ENCODE results near the gene CDKN2D. TPM values are rescaled to one million over a fixed set of nuclear protein-coding genes. Genes with fewer than 3 reads are reported as not detected.

Gene CDKN2D
- total RNA-seq, 1 donor from 2014 or later = 10.1 TPM

DNA sequence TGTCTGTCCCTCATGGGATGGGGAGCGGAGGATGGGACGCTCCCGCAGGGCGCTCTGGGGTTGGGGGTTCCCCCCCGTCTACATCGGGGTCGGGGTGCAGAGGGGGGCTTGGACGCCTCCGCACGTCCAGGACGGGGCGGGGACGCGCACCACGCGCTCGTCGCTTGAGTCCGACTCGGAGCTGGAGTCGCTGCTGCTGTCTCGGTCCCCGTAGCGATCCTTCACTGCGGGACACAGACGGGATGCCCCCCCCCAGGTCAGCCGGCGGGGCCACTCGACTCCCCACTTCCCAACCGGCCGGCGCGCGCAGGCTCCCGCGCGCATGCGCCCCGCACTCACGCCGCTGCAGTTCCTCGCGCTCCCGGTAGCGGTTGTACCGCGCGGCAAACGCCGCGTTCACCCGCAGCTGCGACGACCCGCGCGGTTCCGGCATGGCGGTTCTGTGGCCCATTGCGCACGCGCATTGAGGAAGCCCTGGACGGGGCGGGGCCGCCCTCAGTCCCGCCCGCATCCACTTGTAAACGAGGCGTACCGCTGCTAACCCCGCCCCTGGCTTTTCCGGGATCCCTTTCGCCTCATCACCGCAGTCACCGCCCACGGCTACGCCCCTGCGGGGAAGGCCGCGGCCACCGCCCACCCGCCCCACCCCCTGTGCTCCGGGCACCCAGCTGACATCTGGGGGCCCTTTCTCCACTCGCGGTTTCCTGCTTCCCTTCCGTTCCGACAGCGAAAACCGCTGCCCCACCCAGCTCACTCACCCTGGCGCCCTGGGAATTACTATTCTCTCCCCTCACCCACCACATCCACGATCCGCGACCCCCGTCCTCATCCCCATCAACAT lies 3.0 kb downstream of the CDKN2D start, which contains the start of gene KRI1:
KRI1 (minus strand) TSS at position 444 of the 841 bp plus-strand sequence; CDS start at position 433, 11 bp downstream.
- intact Hi-C loops (cut with micrococcal nuclease) = loop anchor here (1.0 to 10.0 kb wide), 12 partner anchors 11 to 463 kb away; partner anchors contain the start of genes ANGPTL6, ATG4D, CARM1 and CDC37
- DNase-seq (peak; percentile 99), ATAC-seq (ENCODE audit: low read depth) (peak; percentile 64)
- peak within 1 kb of the TSS; percentile 95 for H3K4me3 Mint-ChIP-seq
- TF ChIP-seq, protein P1, sequence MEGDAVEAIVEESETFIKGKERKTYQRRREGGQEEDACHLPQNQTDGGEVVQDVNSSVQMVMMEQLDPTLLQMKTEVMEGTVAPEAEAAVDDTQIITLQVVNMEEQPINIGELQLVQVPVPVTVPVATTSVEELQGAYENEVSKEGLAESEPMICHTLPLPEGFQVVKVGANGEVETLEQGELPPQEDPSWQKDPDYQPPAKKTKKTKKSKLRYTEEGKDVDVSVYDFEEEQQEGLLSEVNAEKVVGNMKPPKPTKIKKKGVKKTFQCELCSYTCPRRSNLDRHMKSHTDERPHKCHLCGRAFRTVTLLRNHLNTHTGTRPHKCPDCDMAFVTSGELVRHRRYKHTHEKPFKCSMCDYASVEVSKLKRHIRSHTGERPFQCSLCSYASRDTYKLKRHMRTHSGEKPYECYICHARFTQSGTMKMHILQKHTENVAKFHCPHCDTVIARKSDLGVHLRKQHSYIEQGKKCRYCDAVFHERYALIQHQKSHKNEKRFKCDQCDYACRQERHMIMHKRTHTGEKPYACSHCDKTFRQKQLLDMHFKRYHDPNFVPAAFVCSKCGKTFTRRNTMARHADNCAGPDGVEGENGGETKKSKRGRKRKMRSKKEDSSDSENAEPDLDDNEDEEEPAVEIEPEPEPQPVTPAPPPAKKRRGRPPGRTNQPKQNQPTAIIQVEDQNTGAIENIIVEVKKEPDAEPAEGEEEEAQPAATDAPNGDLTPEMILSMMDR (IDR thresholded peaks at IDR 0.05) = no peak
- ChIA-PET POLR2A (interaction anchor here (0.6 to 4.2 kb wide), 21 partner anchors 9 to 464 kb away, joined by 3 to 46 read pairs (median 5); partner anchors contain the start of genes ANGPTL6, CDC37, KEAP1 and TYK2), CTCF (interaction anchor here (1.1 to 4.1 kb wide), 4 partner anchors 13 to 82 kb away, joined by 3 to 16 read pairs (median 7); no protein-coding TSS in a partner anchor)
- H3K36me3 Mint-ChIP-seq (ENCODE audit: low read depth) = peaks cover 23% of the 10 kb centered on the region
- peak within 1 kb of the TSS; percentile 98 for H3K27ac Mint-ChIP-seq
- H3K9me3 Mint-ChIP-seq = no peaks in the 10 kb centered on the region
- H3K4me1 Mint-ChIP-seq = peaks cover 46% of the 10 kb centered on the region
- H3K27me3 Mint-ChIP-seq = no peaks in the 10 kb centered on the region

DNA sequence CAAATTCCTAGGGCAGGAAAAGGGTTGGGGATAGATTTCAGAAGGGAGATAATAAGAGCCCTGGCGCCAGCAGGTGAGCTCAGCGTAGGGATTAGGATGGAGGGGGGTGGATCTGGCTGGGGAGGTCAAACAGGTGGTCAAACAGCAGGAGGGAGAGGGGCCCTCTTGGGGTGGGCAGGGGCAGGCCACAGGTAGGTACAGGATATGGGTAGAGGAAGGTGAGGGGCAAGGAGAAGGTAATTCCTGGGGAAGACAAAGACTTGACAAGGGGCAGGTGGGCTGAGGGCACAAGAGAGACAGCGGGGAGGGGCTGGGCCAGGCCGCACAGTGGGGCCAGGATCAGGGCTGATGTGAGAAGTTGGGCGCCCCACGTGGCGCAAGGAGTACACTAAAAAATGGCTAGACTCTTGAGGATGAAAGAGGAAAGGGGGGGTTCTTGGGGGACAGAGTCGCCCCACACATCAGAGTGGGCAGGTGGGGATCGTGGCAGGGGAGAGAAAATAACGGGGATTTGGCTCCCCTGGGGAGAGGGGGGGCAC lies 3.7 kb downstream of the CDKN2D start:
- peak overlapping the region; percentile 95 for H3K4me3 Mint-ChIP-seq
- peak overlapping the region; percentile 98 for H3K27ac Mint-ChIP-seq
- ATAC-seq (ENCODE audit: low read depth) = no peak
- no peaks in the 10 kb centered on the region for H3K9me3 Mint-ChIP-seq
- H3K36me3 Mint-ChIP-seq (ENCODE audit: low read depth) = peaks cover 30% of the 10 kb centered on the region
- no peak for DNase-seq
- intact Hi-C loops (cut with micrococcal nuclease) = loop anchor here (5.0 to 10.0 kb wide), 4 partner anchors 132 to 330 kb away; partner anchors contain the start of genes CARM1 and S1PR2
- TF ChIP-seq, protein P1 (IDR thresholded peaks at IDR 0.05) = no peak
- H3K27me3 Mint-ChIP-seq = no peaks in the 10 kb centered on the region
- POLR2A ChIA-PET = interaction anchor here (0.6 to 4.2 kb wide), 9 partner anchors 8 to 161 kb away, joined by 3 to 46 read pairs (median 7); partner anchors contain the start of gene CDC37
- peaks cover 44% of the 10 kb centered on the region for H3K4me1 Mint-ChIP-seq
- CTCF ChIA-PET = interaction anchor here (1.1 to 4.1 kb wide), 3 partner anchors 23 to 82 kb away, joined by 3 to 16 read pairs (median 5); no protein-coding TSS in a partner anchor

DNA sequence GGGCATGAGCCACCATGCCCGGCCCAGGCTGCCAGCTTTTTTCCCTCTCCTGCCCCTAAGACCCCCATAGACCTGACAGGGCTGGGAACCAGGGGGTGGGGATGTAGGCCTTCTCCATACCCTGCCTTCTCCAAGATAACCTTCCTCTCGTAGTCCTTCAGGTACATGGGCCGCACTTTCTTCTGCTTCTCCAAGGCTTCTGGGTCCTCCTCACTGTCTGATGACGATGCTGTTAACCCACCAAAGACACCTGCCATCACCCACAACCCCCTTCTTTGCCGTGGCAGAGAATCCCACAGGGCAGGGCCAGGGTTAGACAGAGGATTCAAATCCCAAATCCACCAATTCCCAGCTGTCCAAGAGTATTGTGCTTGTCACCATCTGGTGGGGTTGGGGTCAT lies 6.2 kb downstream of the CDKN2D start:
- intact Hi-C loops (cut with micrococcal nuclease) = loop anchor here (10.0 kb wide), 2 partner anchors 312 to 328 kb away; partner anchors contain the start of genes CARM1 and S1PR2
- Mint-ChIP-seq H3K27me3 (no peaks in the 10 kb centered on the region), H3K4me3 (no peak overlapping the region), H3K36me3 (ENCODE audit: low read depth) (peaks cover 51% of the 10 kb centered on the region), H3K9me3 (no peaks in the 10 kb centered on the region), H3K27ac (no peak overlapping the region), H3K4me1 (peaks cover 29% of the 10 kb centered on the region)
- POLR2A ChIA-PET = interaction anchor here (0.6 kb wide), 1 partner anchor 13 kb away, joined by 4 read pairs; no protein-coding TSS in a partner anchor
- TF ChIP-seq, protein P1 (IDR thresholded peaks at IDR 0.05) = no peak
- ATAC-seq (ENCODE audit: low read depth) = no peak
- DNase-seq = no peak
- CTCF ChIA-PET = interaction anchor here (1.7 kb wide), 1 partner anchor 9 kb away, joined by 4 read pairs; no protein-coding TSS in a partner anchor

DNA sequence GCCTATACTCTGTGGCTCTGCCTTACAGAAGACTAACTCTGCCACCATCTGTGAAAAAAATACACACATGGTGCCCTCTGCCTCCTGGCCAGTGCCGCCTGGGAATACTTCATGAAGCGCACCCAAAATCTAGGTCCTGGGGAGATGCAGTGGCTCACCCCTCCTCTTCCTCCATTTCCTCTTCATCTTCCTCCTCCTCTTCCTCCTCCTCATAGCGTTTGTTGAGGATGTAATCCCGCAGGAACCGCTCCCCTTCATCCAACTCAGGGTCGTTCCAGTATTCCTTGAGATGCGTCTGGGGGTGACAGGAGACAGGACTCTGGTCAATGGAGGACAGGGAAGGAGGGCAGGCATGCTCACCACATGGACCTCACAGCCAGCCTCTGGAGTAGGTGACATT lies 8.6 kb downstream of the CDKN2D start:
- DNase-seq = no peak
- ChIA-PET POLR2A (no interaction called here), CTCF (no interaction called here)
- intact Hi-C loops (cut with micrococcal nuclease) = loop anchor here (10.0 kb wide), 2 partner anchors 315 to 325 kb away; partner anchors contain the start of genes CARM1 and S1PR2
- TF ChIP-seq, protein P1 (IDR thresholded peaks at IDR 0.05) = no peak
- peaks cover 15% of the 10 kb centered on the region for H3K4me1 Mint-ChIP-seq
- H3K36me3 Mint-ChIP-seq (ENCODE audit: low read depth) = peaks cover 60% of the 10 kb centered on the region
- H3K27me3 Mint-ChIP-seq = no peaks in the 10 kb centered on the region
- ATAC-seq (ENCODE audit: low read depth) = no peak
- no peaks in the 10 kb centered on the region for H3K9me3 Mint-ChIP-seq
- H3K27ac Mint-ChIP-seq = no peak overlapping the region
- H3K4me3 Mint-ChIP-seq = no peak overlapping the region
